K562 (cell line): ENCODE data around the gene ANKRD13D. TPM values are rescaled to one million over a fixed set of nuclear protein-coding genes. Genes with fewer than 3 reads are reported as not detected.

Experiments used
- ATAC-seq: fragments of 200-7000 bp; cut with Tn5 transposase; 3 replicates; pipeline ENCODE4 v1.9.1; 2020; ENCODE audit warnings: moderate library complexity
- BruUV-seq: library from RNA; stranded (reverse); fragments of 400-500 nt; replicated peaks from 2 replicates; lab custom pipeline; 2021; lab: Mats Ljungman, UMichigan
- CTCF ChIA-PET: fragments of 300-600 bp; formaldehyde crosslinking; extraction: SDS; loops from one replicate; lab custom pipeline; 2021; ENCODE audit warnings: low intra/inter-chr PET ratio; lab: Yijun Ruan, JAX
- POLR2A ChIA-PET: fragments of 300-600, 350-650 bp; sonication (Branson Sonifier 250); formaldehyde crosslinking; extraction: SDS; loops from one replicate; lab custom pipeline; 2021; ENCODE audit warnings: antibody characterized with exemption, inconsistent platforms; lab: Yijun Ruan, JAX
- DNase-seq, 4 experiments: peaks; one replicate each; pipeline versions ENCODE4 v3.0.0 to v3.0.0-alpha.2; 2011 to 2018; ENCODE audit warnings: low spot score in 3 of 4, mixed read lengths in 3 of 4; ENCODE audit errors: extremely low read depth in 1 of 4
- FAIRE-seq: peaks from 2 replicates; lab custom pipeline; 2011; peaks lifted over from hg19 to GRCh38; lab: Jason Lieb, UNC
- H2AFZ ChIP-seq: 2 replicates; pipeline ENCODE4 v1.6.0; 2011; ENCODE audit warnings: low read depth, low read length, control low read depth, inconsistent platforms
- H3K27ac ChIP-seq: fragments of 200-600 bp; 3 replicates; pipeline ENCODE4 v1.8.0; 2011; ENCODE audit warnings: low read depth, mild to moderate bottlenecking, control low read depth, inconsistent platforms, low read length, moderate library complexity, mixed read lengths; ENCODE audit errors: extremely low read depth
- H3K27me3 ChIP-seq, 2 experiments: fragments of 300-600 bp in 1 of 2; 2 replicates in 1 of 2; 3 replicates in 1 of 2; pipeline versions ENCODE4 v1.6.0 to v1.8.0; 2011; ENCODE audit warnings: inconsistent platforms in 2 of 2, low read length in 2 of 2, mild to moderate bottlenecking in 1 of 2, mixed read lengths in 1 of 2, moderate library complexity in 1 of 2; ENCODE audit not compliant: control insufficient read depth in 2 of 2, insufficient read depth in 2 of 2
- H3K36me3 ChIP-seq: fragments of 300-600 bp; 3 replicates; pipeline ENCODE4 v1.8.0; 2011; ENCODE audit warnings: mild to moderate bottlenecking, low read length, inconsistent platforms; ENCODE audit not compliant: control insufficient read depth, insufficient read depth
- H3K4me1 ChIP-seq, 2 experiments: fragments of 200-600 bp in 1 of 2; replicated peaks in 1 of 2; 2 replicates in 1 of 2; 3 replicates in 1 of 2; pipeline versions ENCODE4 v1.5.1 to v1.8.0; 2011; ENCODE audit warnings: inconsistent platforms in 2 of 2, low read length in 2 of 2, mild to moderate bottlenecking in 1 of 2, mixed read lengths in 1 of 2, moderate library complexity in 1 of 2; ENCODE audit not compliant: control insufficient read depth in 2 of 2, insufficient read depth in 2 of 2
- H3K4me2 ChIP-seq: 2 replicates; pipeline ENCODE4 v1.6.1; 2011; ENCODE audit warnings: low read length, control low read depth, inconsistent platforms, mixed read lengths; ENCODE audit not compliant: insufficient read depth
- H3K4me3 ChIP-seq: fragments of 200-600 bp; sonication (generic), shearing (Covaris generic); 2 replicates; pipeline ENCODE4 v1.5.1; 2016; ENCODE audit warnings: control low read depth, inconsistent platforms
- H3K79me2 ChIP-seq: fragments of 200-600 bp; 3 replicates; pipeline ENCODE4 v1.8.0; 2011; ENCODE audit warnings: low read length, inconsistent platforms; ENCODE audit not compliant: control insufficient read depth, insufficient read depth
- H3K9ac ChIP-seq, 2 experiments: 2 replicates each; pipeline versions ENCODE4 v1.6.0 to v1.6.1; 2011; ENCODE audit warnings: low read depth in 2 of 2, low read length in 2 of 2, control low read depth in 1 of 2, inconsistent platforms in 1 of 2, mild to moderate bottlenecking in 1 of 2, mixed read lengths in 1 of 2; ENCODE audit not compliant: insufficient read depth in 1 of 2
- H3K9me1 ChIP-seq: one replicate; pipeline ENCODE4 v1.6.0; 2011; ENCODE audit warnings: inconsistent platforms, mild to moderate bottlenecking, low read length, moderate library complexity; ENCODE audit not compliant: control insufficient read depth, insufficient read depth
- H3K9me3 ChIP-seq: replicated peaks from 2 replicates; pipeline ENCODE4 v1.5.1; 2011; ENCODE audit warnings: low read depth, low read length, inconsistent platforms; ENCODE audit not compliant: control insufficient read depth, insufficient read depth
- H4K20me1 ChIP-seq: replicated peaks from 2 replicates; pipeline ENCODE4 v1.6.1; 2011; ENCODE audit warnings: low read length, inconsistent platforms, mixed read lengths; ENCODE audit not compliant: control insufficient read depth, insufficient read depth
- EGR1 ChIP-seq: fragments of 450-650 bp; conservative IDR thresholded peaks from 2 replicates; pipeline ENCODE4 v1.6.1; 2017; ENCODE audit warnings: mild to moderate bottlenecking
- FOXJ3 ChIP-seq: sonication (generic); formaldehyde crosslinking; IDR thresholded peaks from 2 replicates; pipeline ENCODE4 v1.4.0; 2020; ENCODE audit warnings: mild to moderate bottlenecking, missing genetic modification reagents
- L3MBTL2 ChIP-seq: fragments of 450-650 bp; IDR thresholded peaks from 2 replicates; pipeline ENCODE4 v1.6.1; 2016; ENCODE audit warnings: mild to moderate bottlenecking, moderate library complexity
- MYBL2 ChIP-seq, 2 experiments: fragments of 450-650 bp in 1 of 2; sonication (generic) in 1 of 2; formaldehyde crosslinking in 1 of 2; IDR thresholded peaks; 2 replicates each; pipeline versions ENCODE4 v1.6.1 to v1.8.1; 2017 to 2022; ENCODE audit warnings: borderline replicate concordance in 1 of 2, inconsistent platforms in 1 of 2, low read depth in 1 of 2, mild to moderate bottlenecking in 1 of 2, missing genetic modification reagents in 1 of 2, moderate library complexity in 1 of 2
- NCOA2 ChIP-seq, 2 experiments: fragments of 450-650 bp; IDR thresholded peaks; 2 replicates each; pipeline ENCODE4 v1.6.1; 2018; ENCODE audit warnings: mild to moderate bottlenecking in 2 of 2, moderate library complexity in 1 of 2; ENCODE audit not compliant: partially characterized antibody in 2 of 2
- NFE2 ChIP-seq: IDR thresholded peaks from 2 replicates; pipeline ENCODE4 v1.6.1; 2014; ENCODE audit warnings: antibody characterized with exemption, low read depth
- SRSF9 ChIP-seq: fragments of 200-400 bp; formaldehyde crosslinking; IDR thresholded peaks from 2 replicates; pipeline ENCODE4 v1.6.1; 2017; ENCODE audit warnings: low read depth, low read length, borderline replicate concordance
- TAF9B ChIP-seq: fragments of 450-650 bp; IDR thresholded peaks from 2 replicates; pipeline ENCODE4 v1.6.1; 2018; ENCODE audit warnings: mild to moderate bottlenecking; ENCODE audit not compliant: partially characterized antibody
- ZBED1 ChIP-seq: IDR thresholded peaks from 2 replicates; pipeline ENCODE4 v1.6.1; 2014
- ZNF408 ChIP-seq: fragments of 250-450 bp; sonication (Bioruptor Pico); IDR thresholded peaks from 2 replicates; pipeline ENCODE4 v1.4.0; 2020; ENCODE audit warnings: low read depth, mild to moderate bottlenecking, moderate library complexity
- ZNF695 ChIP-seq: fragments of 450-650 bp; formaldehyde crosslinking; IDR thresholded peaks from 2 replicates; pipeline ENCODE4 v1.4.0; 2020; ENCODE audit warnings: mild to moderate bottlenecking, moderate library complexity
- WGBS: fragments of 100-300 bp; shearing (Covaris generic); methylation state at CpG from one replicate; pipeline ENCODE4 v1.1.6; 2016; ENCODE audit warnings: low coverage, mixed read lengths; ENCODE audit not compliant: insufficient coverage; ENCODE audit errors: missing lambda C conversion rate; 5-methylcytosine and 5-hydroxymethylcytosine counted together
- in situ Hi-C: fragments of 300-500 bp; cut with MboI; formaldehyde crosslinking; loops from 4 replicates; pipeline ENCODE4 v1.15.0; 2018; ENCODE audit warnings: inconsistent platforms, mixed read lengths
- intact Hi-C: fragments of 100-400 bp; cut with micrococcal nuclease; formaldehyde crosslinking; loops from 2 replicates; pipeline ENCODE4 v1.14.2; 2022
- polyA plus RNA-seq, 8 experiments: library from polyadenylated mRNA; depleted of rRNA in 4 of 8; stranded (reverse) in 5 of 8; unstranded in 3 of 8; fragments of >200 nt; fragmentation: Nextera tagmentation in 2 of 8; fragmentation: Illumina TruSeq in 1 of 8; extraction: Ambion mirVana in 2 of 8; extraction: Trizol in 1 of 8; gene quantifications; 2 replicates each; pipeline versions ENCODE4 v1.2.1 to v1.2.3, GENCODE V29; 2011 to 2014; ENCODE audit warnings: inconsistent platforms in 1 of 8, missing spikeins in 1 of 8
- total RNA-seq, 7 experiments: library from RNA; depleted of rRNA in 6 of 7; stranded (reverse); fragments of >200 nt in 6 of 7; fragmentation: Illumina TruSeq in 2 of 7; extraction: Trizol in 2 of 7; gene quantifications; 2 replicates each; pipeline versions ENCODE4 v1.2.1 to v1.2.3, GENCODE V29; 2011 to 2021; ENCODE audit warnings: low replicate concordance in 1 of 7
- TF ChIP-seq, protein P1 (sequence below): fragments of 450-650 bp; IDR thresholded peaks from 2 replicates; pipeline ENCODE4 v1.6.1; 2017; ENCODE audit warnings: antibody characterized with exemption

ANKRD13D gene
- total and polyA plus RNA-seq, 9 of the 15 experiments (the other 6 are each of a cell fraction or from before 2014, with no cell fraction given), result 0.94 to 40.9 (median 22.4) TPM

DNA sequence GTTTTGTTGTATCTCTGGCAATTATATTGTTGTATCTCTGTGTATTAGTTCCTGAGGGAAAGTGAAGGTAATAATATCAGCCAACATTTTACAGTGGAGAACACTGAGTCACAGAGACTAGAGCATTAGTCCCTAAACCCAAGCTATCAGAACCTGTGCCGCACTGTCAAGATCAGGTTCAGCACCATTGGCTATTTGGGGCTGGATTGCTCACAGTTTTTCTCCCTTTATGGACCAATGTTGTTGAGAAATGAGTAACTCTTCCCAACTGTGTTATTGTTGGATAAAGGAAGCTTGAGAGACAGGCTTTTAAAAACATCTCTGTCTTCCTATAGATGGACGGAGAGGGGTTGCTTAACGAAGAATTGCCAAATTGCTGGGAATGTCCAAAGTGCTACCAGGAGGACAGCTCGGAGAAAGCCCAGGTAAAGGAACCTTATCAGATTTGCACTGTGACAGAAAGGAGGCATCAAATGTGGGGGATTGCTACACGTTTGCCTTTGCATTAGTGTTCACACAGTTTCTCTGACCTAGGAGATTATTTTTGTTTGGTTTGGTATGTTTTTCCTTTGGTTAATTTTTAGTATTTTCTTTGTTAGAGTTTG lies 41.1 kb upstream of the ANKRD13D start:
- ATAC-seq, result no peak
- TF ChIP-seq EGR1, result no peak
- no peak overlapping the region for H3K4me2 ChIP-seq
- H3K9ac ChIP-seq, result no peak overlapping the region
- peaks cover 7% of the 10 kb centered on the region for H4K20me1 ChIP-seq
- no peak overlapping the region for H3K4me3 ChIP-seq
- no peaks in the 10 kb centered on the region for H3K9me1 ChIP-seq
- no peaks in the 10 kb centered on the region for H3K9me3 ChIP-seq
- intact Hi-C loops, result no loop called here
- POLR2A ChIA-PET, result interaction anchor here (0.6 to 1.1 kb wide), 3 partner anchors 8 to 14 kb away, joined by 3 read pairs; no protein-coding TSS in a partner anchor
- H3K27ac ChIP-seq, result no peak overlapping the region
- no peaks in the 10 kb centered on the region for H3K27me3 ChIP-seq
- CTCF ChIA-PET, result no interaction called here
- peaks cover 27% of the 10 kb centered on the region for H3K79me2 ChIP-seq
- no peak overlapping the region for H2AFZ ChIP-seq
- BruUV-seq, result no TSS peak
- DNase-seq, result no peak
- peaks cover 98% of the 10 kb centered on the region for H3K36me3 ChIP-seq
- in situ Hi-C loops, result no loop called here
- WGBS, result 93% methylated on average over 5 of the region's 5 CpGs
- FAIRE-seq, result no peak
- peaks cover 0 to 7% of the 10 kb centered on the region in 2 experiments; a peak in 1 of 5 replicates for H3K4me1 ChIP-seq

DNA sequence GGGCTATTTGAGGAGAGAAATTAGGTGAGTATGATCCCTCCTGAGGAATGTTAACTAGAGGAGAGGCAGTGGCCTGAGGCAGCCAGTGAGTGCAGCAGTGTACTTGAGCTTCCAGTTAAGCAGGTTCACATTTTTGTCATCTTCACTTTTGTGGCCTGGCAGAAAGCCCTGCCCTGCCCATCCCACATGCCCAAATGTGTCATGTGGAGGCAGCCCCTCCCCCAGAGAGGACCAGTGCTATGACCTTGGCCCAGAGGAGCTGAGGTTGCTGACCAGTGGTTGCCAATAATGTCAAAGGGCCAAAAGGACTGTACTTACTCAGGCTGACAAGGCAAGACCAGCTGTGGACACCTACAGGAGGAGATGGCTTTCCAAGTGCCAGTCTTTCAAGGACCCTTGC lies 40.5 kb upstream of the ANKRD13D start:
- ChIA-PET CTCF (no interaction called here), POLR2A (interaction anchor here (1.1 kb wide), 2 partner anchors 9 to 14 kb away, joined by 3 read pairs; no protein-coding TSS in a partner anchor)
- Histone ChIP-seq H3K4me1 (peaks cover 0 to 7% of the 10 kb centered on the region in 2 experiments; a peak in 1 of 5 replicates), H3K9ac (peak overlapping the region in 1 of 2 experiments; percentile 23; a peak in 1 of 4 replicates), H2AFZ (no peak overlapping the region), H3K9me3 (no peaks in the 10 kb centered on the region), H3K4me3 (no peak overlapping the region), H3K36me3 (peaks cover 98% of the 10 kb centered on the region), H3K79me2 (peaks cover 21% of the 10 kb centered on the region), H3K27me3 (no peaks in the 10 kb centered on the region), H3K4me2 (no peak overlapping the region), H3K9me1 (no peaks in the 10 kb centered on the region), H4K20me1 (peaks cover 7% of the 10 kb centered on the region), H3K27ac (no peak overlapping the region)
- FAIRE-seq (no peak), ATAC-seq (no peak), DNase-seq (no peak)
- BruUV-seq, result no TSS peak
- in situ Hi-C loops (no loop called here), intact Hi-C loops (no loop called here)
- TF ChIP-seq L3MBTL2 (no peak), NCOA2 (IDR thresholded peaks at IDR 0.05; ENCODE audit: partially characterized antibody in 2 of 2) (no peak), SRSF9 (no peak), ZBED1 (no peak), FOXJ3 (CRISPR knock-in tag) (no peak), ZNF408 (CRISPR knock-in tag) (no peak), MYBL2 (IDR thresholded peaks at IDR 0.05; ENCODE audit: low read depth) (no peak), MYBL2 (CRISPR knock-in tag; IDR thresholded peaks at IDR 0.05; ENCODE audit: borderline replicate concordance) (no peak), ZNF695 (no peak), TAF9B (no peak), NFE2 (no peak)
- TF ChIP-seq, protein P1, sequence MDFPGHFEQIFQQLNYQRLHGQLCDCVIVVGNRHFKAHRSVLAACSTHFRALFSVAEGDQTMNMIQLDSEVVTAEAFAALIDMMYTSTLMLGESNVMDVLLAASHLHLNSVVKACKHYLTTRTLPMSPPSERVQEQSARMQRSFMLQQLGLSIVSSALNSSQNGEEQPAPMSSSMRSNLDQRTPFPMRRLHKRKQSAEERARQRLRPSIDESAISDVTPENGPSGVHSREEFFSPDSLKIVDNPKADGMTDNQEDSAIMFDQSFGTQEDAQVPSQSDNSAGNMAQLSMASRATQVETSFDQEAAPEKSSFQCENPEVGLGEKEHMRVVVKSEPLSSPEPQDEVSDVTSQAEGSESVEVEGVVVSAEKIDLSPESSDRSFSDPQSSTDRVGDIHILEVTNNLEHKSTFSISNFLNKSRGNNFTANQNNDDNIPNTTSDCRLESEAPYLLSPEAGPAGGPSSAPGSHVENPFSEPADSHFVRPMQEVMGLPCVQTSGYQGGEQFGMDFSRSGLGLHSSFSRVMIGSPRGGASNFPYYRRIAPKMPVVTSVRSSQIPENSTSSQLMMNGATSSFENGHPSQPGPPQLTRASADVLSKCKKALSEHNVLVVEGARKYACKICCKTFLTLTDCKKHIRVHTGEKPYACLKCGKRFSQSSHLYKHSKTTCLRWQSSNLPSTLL, result no peak
